Osteocyte (in vitro differentiated cells): ENCODE results near the gene RRP1. TPM values are rescaled to one million over a fixed set of nuclear protein-coding genes. Genes with fewer than 3 reads are reported as not detected.

ENCODE experiments used
- DNase-seq: peaks from one replicate; pipeline ENCODE4 v3.0.0; 2021; ENCODE audit warnings: mixed read lengths; ENCODE audit not compliant: unreplicated experiment; ENCODE audit errors: extremely low spot score
- H3K27ac Mint-ChIP-seq: one replicate; pipeline ENCODE4 v1.8.0; 2021; ENCODE audit warnings: mild to moderate bottlenecking, mixed read lengths; ENCODE audit not compliant: unreplicated experiment
- H3K27me3 Mint-ChIP-seq: one replicate; pipeline ENCODE4 v1.8.0; 2021; ENCODE audit warnings: mixed read lengths; ENCODE audit not compliant: unreplicated experiment
- H3K36me3 Mint-ChIP-seq: one replicate; pipeline ENCODE4 v1.8.0; 2021; ENCODE audit warnings: mixed read lengths; ENCODE audit not compliant: unreplicated experiment
- H3K4me1 Mint-ChIP-seq: one replicate; pipeline ENCODE4 v1.8.0; 2021; ENCODE audit warnings: mixed read lengths; ENCODE audit not compliant: unreplicated experiment
- H3K4me3 Mint-ChIP-seq: one replicate; pipeline ENCODE4 v1.8.0; 2021; ENCODE audit warnings: mild to moderate bottlenecking, moderate library complexity, mixed read lengths; ENCODE audit not compliant: unreplicated experiment
- H3K9me3 Mint-ChIP-seq: one replicate; pipeline ENCODE4 v1.8.0; 2021; ENCODE audit warnings: mixed read lengths; ENCODE audit not compliant: unreplicated experiment
- CTCF ChIP-seq: fragments of 200-600 bp; sonication (generic); IDR thresholded peaks from 2 replicates; pipeline ENCODE4 v1.5.0; 2021; ENCODE audit warnings: antibody characterized with exemption, mild to moderate bottlenecking, moderate library complexity
- total RNA-seq: library from RNA; stranded (reverse); gene quantifications from 2 replicates; pipeline ENCODE4 v1.2.1, GENCODE V29; 2021

The RRP1 gene
- total RNA-seq, 1 donor from 2014 or later = 22.8 TPM

DNA sequence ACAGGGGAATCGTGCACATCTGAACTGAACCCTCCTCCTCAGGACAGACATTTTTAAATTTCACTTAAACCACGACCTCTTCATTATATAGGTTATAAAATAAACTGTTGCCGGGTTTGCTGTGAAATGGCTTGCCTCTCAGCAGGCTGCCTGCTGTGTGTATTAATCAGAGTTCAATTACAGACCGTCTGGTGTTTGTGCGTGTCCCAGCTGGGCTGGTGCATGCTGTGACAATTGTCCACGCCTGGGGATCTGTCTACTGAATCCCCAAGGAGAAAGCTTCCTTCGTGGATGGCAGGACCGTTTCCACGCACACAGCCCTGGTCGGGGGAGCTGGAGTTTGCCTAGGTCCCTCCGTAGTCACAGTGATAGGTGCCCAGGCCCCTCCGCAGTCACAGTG is 62.2 kb downstream of the RRP1 start:
- Mint-ChIP-seq H3K36me3 (no peaks in the 10 kb centered on the region), H3K27me3 (peaks cover 14% of the 10 kb centered on the region), H3K4me3 (no peak overlapping the region), H3K9me3 (no peaks in the 10 kb centered on the region), H3K27ac (no peak overlapping the region), H3K4me1 (no peaks in the 10 kb centered on the region)
- no peak for TF ChIP-seq CTCF
- DNase-seq = no peak

GRCh38 chr21:43853851-43854772 is 64.7 kb downstream of the RRP1 start:
- H3K4me1 Mint-ChIP-seq = no peaks in the 10 kb centered on the region
- no peaks in the 10 kb centered on the region for H3K9me3 Mint-ChIP-seq
- DNase-seq = no peak
- no peak for TF ChIP-seq CTCF
- H3K27me3 Mint-ChIP-seq = peaks cover 10% of the 10 kb centered on the region
- H3K4me3 Mint-ChIP-seq = no peak overlapping the region
- no peaks in the 10 kb centered on the region for H3K36me3 Mint-ChIP-seq
- H3K27ac Mint-ChIP-seq = no peak overlapping the region

Other genes starting within 250 kb of the RRP1 start
- gene HSF2BP, start 130.1 kb upstream of the RRP1 start, total RNA-seq = 3.4 and 3.7 TPM in 2 replicates
- gene RRP1B, start 130.0 kb upstream of the RRP1 start, total RNA-seq = 26.0 and 26.5 TPM in 2 replicates
- 96.7 and 106 TPM in 2 replicates for gene PDXK, start 70.4 kb upstream of the RRP1 start, total RNA-seq
- 59.1 and 65.3 TPM in 2 replicates for gene CSTB, start 13.3 kb upstream of the RRP1 start, total RNA-seq
- gene AGPAT3, start 75.6 kb downstream of the RRP1 start, total RNA-seq = 62.1 and 63.2 TPM in 2 replicates
- 41.7 and 46.1 TPM in 2 replicates for gene TRAPPC10, start 222.7 kb downstream of the RRP1 start, total RNA-seq